ENCODE results near the gene CD99.

DNA sequence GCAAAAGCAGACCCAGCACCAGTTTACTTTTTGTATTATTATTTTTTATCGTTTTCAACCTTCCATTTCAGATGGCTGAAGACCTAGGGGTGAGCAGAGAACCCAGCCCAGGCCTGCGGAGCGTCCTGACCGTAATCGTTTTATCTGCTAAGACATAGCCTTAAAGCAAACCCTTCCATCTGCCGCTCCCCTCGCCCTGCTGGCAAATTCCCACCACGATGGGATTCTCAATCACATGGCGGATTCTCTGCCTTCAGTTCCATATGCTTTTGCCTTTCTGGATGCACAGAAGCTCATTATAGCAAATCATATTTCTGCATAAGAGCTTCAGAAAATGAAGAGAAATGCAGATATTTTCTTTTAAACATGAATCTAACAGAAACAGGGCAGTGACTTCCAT, 42.2 kb downstream of the CD99 start:
- no peak for TF ChIP-seq EZH2 (optimal IDR thresholded peaks at IDR 0.05; ENCODE audit: low read depth, low read length)
- TF ChIP-seq, protein P1, sequence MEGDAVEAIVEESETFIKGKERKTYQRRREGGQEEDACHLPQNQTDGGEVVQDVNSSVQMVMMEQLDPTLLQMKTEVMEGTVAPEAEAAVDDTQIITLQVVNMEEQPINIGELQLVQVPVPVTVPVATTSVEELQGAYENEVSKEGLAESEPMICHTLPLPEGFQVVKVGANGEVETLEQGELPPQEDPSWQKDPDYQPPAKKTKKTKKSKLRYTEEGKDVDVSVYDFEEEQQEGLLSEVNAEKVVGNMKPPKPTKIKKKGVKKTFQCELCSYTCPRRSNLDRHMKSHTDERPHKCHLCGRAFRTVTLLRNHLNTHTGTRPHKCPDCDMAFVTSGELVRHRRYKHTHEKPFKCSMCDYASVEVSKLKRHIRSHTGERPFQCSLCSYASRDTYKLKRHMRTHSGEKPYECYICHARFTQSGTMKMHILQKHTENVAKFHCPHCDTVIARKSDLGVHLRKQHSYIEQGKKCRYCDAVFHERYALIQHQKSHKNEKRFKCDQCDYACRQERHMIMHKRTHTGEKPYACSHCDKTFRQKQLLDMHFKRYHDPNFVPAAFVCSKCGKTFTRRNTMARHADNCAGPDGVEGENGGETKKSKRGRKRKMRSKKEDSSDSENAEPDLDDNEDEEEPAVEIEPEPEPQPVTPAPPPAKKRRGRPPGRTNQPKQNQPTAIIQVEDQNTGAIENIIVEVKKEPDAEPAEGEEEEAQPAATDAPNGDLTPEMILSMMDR (IDR thresholded peaks at IDR 0.05; ENCODE audit: low read length): no peak
- TF ChIP-seq EZH2phosphoT487 (IDR thresholded peaks at IDR 0.05; ENCODE audit: low read length): no peak

Measured in MM.1S (cell line).